COLO829 (cell line): ENCODE results near the gene ABLIM3.

Source experiments
- DNase-seq: peaks from one replicate; pipeline ENCODE4 v3.0.0; 2012; ENCODE audit warnings: low spot score

The ABLIM3 gene

GRCh38 chr5:149309354-149309753, 168.1 kb downstream of the ABLIM3 start:
- no peak for DNase-seq
